Measurements from ENCODE around the gene SEC31A.

DNA sequence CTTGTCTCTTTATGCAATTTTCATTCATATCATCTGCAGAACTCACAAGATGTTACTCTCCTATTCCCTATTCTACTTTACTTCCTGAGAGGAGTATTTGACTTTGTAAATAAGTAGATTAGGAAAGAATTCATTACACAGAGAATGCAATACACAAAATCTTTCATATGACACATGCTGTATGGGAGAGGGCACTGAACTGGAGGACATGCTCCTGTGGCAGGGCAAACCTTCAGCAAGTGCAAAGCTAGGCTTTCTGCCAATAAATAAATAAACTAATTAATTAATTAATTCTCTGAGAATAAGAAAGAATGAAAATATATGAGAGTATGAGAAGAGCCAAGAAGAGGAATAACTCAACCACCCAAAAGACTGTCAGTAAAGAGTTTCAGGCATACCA is 43.5 kb upstream of the SEC31A start:
- TF ChIP-seq, protein P1, sequence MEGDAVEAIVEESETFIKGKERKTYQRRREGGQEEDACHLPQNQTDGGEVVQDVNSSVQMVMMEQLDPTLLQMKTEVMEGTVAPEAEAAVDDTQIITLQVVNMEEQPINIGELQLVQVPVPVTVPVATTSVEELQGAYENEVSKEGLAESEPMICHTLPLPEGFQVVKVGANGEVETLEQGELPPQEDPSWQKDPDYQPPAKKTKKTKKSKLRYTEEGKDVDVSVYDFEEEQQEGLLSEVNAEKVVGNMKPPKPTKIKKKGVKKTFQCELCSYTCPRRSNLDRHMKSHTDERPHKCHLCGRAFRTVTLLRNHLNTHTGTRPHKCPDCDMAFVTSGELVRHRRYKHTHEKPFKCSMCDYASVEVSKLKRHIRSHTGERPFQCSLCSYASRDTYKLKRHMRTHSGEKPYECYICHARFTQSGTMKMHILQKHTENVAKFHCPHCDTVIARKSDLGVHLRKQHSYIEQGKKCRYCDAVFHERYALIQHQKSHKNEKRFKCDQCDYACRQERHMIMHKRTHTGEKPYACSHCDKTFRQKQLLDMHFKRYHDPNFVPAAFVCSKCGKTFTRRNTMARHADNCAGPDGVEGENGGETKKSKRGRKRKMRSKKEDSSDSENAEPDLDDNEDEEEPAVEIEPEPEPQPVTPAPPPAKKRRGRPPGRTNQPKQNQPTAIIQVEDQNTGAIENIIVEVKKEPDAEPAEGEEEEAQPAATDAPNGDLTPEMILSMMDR (IDR thresholded peaks at IDR 0.05): no peak
- no peak for TF ChIP-seq POLR2A (IDR thresholded peaks at IDR 0.05)

All from adrenal gland (tissue), 5 donors.